GM13977 (cell line): Measurements from ENCODE around the gene CCDC97.
A peak's percentile ranks its signal among the peaks of the same experiment; 100 is the strongest.

Source experiments
- DNase-seq: peaks from one replicate; pipeline ENCODE4 v3.0.0; 2012; ENCODE audit warnings: low spot score
- in situ Hi-C: fragments of 300-500 bp; cut with MboI; formaldehyde crosslinking; loops from one replicate; pipeline ENCODE4 v1.12.0; 2022; ENCODE audit warnings: low sequenced_read_pairs, low pct_unique_long_range_greater_than_20kb, mixed read lengths, inconsistent platforms; ENCODE audit not compliant: unreplicated experiment
- TF ChIP-seq, protein P1 (sequence below): IDR thresholded peaks from 2 replicates; pipeline ENCODE4 v1.5.1; 2012; ENCODE audit warnings: mild to moderate bottlenecking, control low read depth; ENCODE audit not compliant: insufficient read depth; ENCODE audit errors: extremely low read depth, missing control alignments

The CCDC97 gene

DNA sequence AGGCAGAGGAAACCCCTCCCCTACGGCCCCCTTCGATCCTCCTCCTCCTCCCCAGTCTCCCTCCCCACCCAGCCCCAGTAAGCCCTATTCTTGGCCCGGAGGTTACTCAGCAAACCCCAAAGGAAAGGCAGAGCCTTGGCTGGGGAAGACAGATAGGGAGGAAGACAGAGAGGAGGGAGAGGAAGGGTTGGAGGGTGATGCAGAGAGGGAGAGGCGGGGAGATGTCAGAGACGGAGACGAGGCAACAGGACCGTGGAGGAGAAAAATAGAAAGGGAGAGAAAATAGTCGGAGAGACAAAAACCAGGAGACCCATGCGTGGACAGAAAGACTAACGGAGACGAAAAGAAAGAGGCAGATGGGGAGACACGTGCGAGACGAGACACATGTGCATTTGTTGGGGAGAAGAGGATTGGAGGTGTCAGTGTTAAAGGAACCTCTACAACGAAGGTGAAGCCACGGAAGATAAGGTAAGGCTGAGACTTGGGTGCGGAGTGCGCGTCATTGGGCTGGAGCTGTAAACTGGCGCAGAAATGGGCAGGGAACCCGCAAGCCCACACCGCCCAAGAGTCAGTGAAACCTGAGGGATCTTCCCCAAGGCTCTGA, 40.9 kb downstream of the CCDC97 start:
- TF ChIP-seq, protein P1, sequence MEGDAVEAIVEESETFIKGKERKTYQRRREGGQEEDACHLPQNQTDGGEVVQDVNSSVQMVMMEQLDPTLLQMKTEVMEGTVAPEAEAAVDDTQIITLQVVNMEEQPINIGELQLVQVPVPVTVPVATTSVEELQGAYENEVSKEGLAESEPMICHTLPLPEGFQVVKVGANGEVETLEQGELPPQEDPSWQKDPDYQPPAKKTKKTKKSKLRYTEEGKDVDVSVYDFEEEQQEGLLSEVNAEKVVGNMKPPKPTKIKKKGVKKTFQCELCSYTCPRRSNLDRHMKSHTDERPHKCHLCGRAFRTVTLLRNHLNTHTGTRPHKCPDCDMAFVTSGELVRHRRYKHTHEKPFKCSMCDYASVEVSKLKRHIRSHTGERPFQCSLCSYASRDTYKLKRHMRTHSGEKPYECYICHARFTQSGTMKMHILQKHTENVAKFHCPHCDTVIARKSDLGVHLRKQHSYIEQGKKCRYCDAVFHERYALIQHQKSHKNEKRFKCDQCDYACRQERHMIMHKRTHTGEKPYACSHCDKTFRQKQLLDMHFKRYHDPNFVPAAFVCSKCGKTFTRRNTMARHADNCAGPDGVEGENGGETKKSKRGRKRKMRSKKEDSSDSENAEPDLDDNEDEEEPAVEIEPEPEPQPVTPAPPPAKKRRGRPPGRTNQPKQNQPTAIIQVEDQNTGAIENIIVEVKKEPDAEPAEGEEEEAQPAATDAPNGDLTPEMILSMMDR = no peak
- in situ Hi-C loops = no loop called here
- DNase-seq = no peak

DNA sequence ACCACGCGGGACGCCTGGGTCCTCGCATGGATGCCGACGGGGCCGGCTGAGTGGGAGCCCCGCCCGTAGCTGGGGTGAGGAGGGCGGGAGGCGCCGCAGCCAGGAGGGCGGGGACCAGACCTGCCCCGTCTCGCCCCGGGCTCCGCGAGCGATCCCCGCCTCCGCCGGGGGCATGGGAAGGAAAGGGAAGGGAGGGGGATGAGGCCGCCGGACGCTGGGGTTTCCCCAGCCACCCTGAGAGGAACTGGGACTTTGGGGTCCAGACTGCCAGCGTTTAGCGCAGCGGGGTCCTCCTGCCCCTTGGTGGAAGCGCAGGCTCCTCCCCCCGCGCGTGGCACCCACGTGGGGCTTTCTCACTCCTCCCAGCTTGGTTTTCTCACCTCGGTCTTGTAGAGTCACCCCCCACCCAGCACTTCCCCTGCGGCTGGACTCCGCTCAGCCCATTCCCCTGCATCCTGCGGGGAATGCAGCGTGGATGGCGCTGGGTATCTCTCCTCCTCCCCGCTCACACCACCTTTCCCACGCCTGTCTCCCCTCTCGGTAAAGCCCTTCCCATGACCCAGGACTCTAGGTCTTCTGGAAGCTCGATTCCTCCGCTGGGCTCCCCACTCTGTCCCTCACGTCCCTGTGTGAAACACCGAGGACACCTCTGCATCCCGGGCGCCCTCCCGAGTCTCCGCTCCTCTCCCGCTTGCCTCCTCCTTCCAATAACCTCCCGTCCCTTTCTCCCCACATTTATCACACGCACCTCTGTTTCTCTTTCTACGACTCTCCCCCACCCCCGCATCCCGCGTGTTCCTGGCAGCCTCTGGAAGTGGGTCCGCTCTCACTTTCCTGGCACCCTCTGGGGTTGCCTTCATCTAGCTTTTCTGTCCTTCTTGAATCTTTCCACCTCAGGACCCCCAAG, 41.6 kb downstream of the CCDC97 start:
- peak; percentile 89 for DNase-seq
- in situ Hi-C loops = no loop called here
- TF ChIP-seq, protein P1 = no peak

DNA sequence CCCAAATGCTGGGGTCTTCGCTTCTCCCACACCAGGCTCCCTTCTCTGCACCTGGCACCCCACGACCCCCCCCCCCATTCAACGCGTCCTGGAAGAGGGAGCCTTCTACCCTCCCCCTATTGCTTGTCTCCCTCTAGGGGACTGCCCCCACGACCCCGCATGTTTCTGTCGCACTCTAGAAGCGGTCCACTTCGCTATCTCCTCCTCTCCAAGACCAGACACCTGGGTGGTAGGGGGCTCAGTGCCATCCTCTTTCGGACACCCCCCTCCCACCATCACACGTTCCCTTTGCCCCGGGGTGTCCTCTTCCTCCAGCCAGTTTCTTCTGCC, 42.3 kb downstream of the CCDC97 start:
- TF ChIP-seq, protein P1 = no peak
- in situ Hi-C loops = no loop called here
- DNase-seq = no peak

DNA sequence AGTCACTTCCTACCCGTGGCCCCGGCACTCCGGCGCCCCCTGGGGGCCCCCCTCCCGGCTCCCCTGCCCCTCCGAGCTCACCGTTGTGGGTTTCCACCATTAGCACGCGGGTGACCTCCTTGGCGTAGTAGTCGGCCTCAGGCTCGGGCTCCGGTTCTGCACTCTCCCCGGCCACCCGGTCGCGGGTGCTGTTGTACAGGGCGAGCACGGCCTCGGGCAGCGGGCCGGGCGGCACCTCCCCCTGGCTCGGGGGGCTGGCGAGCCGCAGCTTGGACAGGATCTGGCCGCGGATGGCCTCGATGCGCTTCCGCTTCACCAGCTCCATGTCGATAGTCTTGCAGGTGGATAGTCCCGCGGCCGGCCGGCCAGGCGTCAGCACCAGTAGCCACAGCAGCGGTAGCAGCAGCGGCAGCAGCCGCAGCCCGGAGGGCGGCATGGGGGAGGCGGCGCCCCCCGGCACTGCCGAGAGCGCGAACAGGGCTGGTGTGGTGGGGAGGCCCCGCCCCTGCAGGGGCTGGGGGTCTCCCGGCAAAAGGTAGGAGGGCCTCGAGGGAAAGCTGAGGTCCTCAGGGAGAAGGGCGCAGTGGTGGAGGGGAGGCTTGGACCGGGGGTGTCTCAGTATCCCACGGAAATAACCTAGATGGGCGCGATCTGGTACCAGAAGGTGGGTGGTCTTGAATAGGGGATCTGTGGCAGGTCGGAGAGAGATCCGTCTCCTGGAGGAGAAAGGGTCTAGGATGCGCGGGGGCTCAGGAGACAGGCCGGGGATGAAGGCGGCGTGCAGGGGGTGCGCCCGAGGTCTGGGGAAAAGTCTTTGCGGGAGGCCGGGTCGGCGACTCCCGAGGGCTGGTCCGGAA, 42.9 kb downstream of the CCDC97 start:
- peak; percentile 88 for DNase-seq
- TF ChIP-seq, protein P1 = peak; percentile 66
- in situ Hi-C loops = no loop called here

DNA sequence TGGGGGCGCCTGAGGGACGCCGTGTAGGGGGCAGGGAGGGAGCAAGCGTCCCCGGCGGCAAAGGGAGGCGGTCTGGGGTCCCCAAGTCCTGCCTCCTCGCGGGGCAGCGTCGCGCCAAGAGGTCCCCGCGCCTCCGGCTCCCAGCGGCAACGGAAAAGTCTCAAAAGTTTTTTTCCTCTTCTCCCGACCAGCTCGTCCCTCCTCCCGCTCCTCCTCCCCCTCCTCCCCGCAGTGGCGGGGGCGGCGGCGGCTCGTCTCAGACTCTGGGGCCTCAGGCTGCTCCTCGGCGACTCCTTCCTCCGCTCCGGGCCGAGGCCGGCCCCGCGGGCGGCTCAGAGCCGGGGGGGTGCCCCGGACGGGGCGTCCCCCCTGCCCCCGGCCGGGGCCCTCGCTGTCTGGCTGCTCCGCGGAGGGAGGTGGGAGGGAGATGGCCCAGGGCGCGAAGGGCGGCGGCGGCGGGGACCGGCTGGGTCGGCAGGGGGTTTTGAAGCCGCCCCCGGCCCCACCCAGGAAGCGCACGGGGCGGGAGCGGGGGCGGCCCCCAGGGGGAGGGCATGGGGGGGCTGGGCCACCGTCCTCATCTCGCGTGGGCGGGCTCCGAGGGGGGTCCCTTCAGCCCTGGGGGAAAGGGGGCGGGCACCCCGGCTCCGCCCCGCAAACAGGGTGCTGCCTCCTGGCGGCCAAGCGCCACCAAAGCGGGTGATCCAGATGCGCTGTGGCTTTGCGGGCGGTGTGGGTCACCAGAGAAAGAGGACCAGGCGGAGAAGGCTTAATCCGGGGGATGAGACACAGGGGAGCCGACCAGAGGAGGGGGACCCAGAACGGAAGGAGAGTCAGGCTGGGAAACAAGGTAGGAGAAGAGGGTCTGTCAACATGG, 43.7 kb downstream of the CCDC97 start, which contains the start of gene TGFB1:
Gene TGFB1 (minus strand): TSS at position 457 of the 877 bp plus-strand sequence. CDS start 878 bp downstream, outside the sequence.
- in situ Hi-C loops = no loop called here
- TF ChIP-seq, protein P1 = peak; percentile 94
- peak; percentile 98 for DNase-seq
